ENCODE data around the gene FARP1. TPM values are rescaled to one million over a fixed set of nuclear protein-coding genes. Genes with fewer than 3 reads are reported as not detected.

FARP1 gene
- total RNA-seq, 1 donor from 2014 or later: 128 TPM

DNA sequence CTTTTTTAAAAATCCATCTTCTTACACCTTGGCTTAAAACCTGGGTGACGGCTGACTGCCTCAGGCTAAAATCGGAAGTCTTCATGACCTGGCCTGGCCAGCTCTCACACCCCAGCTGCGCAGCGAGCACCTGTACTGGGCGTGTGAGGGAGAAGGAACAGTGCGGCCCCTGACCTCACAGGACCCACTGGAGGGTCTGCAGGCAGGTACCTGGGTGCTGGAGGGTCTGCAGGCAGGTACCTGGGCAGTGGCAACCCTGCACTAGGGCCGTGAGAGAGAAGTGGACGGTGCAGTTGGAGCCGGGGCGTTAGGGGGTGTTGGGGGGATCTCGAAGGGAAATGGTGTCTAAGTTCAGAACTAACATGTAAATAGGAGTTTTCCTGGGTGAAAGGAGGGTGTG is 289.7 kb downstream of the FARP1 start:
- Histone ChIP-seq H2AFZ (ENCODE audit: low read depth, low read length) (no peak overlapping the region), H3K27me3 (ENCODE audit: insufficient read depth, low read length) (no peaks in the 10 kb centered on the region), H3K4me2 (ENCODE audit: low read length) (no peak overlapping the region), H4K20me1 (ENCODE audit: insufficient read depth, low read length) (peaks cover 16% of the 10 kb centered on the region), H3K79me2 (ENCODE audit: insufficient read depth, low read length) (no peaks in the 10 kb centered on the region), H3K4me1 (ENCODE audit: insufficient read depth, low read length) (peaks cover 8% of the 10 kb centered on the region), H3K9me3 (ENCODE audit: insufficient read depth, low read depth, low read length) (no peaks in the 10 kb centered on the region), H3K36me3 (ENCODE audit: insufficient read depth, low read length) (peaks cover 17% of the 10 kb centered on the region), H3K9ac (ENCODE audit: low read length) (no peak overlapping the region), H3K4me3 (ENCODE audit: insufficient read depth, low read depth, low read length) (no peak overlapping the region), H3K27ac (ENCODE audit: low read depth, low read length) (no peak overlapping the region)
- Mint-ChIP-seq H3K27me3 (ENCODE audit: low read depth, unreplicated experiment) (no peaks in the 10 kb centered on the region), H3K36me3 (ENCODE audit: low read depth, unreplicated experiment) (peaks cover 40% of the 10 kb centered on the region), H3K9me3 (ENCODE audit: unreplicated experiment) (no peaks in the 10 kb centered on the region), H3K27ac (ENCODE audit: unreplicated experiment) (no peak overlapping the region), H3K4me1 (ENCODE audit: low read depth, unreplicated experiment) (peaks cover 17% of the 10 kb centered on the region), H3K4me3 (ENCODE audit: unreplicated experiment) (no peak overlapping the region)
- TF ChIP-seq EZH2 (IDR thresholded peaks at IDR 0.05; ENCODE audit: insufficient read depth, low read length): no peak
- TF ChIP-seq, protein P1, sequence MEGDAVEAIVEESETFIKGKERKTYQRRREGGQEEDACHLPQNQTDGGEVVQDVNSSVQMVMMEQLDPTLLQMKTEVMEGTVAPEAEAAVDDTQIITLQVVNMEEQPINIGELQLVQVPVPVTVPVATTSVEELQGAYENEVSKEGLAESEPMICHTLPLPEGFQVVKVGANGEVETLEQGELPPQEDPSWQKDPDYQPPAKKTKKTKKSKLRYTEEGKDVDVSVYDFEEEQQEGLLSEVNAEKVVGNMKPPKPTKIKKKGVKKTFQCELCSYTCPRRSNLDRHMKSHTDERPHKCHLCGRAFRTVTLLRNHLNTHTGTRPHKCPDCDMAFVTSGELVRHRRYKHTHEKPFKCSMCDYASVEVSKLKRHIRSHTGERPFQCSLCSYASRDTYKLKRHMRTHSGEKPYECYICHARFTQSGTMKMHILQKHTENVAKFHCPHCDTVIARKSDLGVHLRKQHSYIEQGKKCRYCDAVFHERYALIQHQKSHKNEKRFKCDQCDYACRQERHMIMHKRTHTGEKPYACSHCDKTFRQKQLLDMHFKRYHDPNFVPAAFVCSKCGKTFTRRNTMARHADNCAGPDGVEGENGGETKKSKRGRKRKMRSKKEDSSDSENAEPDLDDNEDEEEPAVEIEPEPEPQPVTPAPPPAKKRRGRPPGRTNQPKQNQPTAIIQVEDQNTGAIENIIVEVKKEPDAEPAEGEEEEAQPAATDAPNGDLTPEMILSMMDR (IDR thresholded peaks at IDR 0.05; ENCODE audit: insufficient read depth, low read depth, low read length): no peak
- FAIRE-seq (no peak), DNase-seq (ENCODE audit: low read depth) (no peak)

DNA sequence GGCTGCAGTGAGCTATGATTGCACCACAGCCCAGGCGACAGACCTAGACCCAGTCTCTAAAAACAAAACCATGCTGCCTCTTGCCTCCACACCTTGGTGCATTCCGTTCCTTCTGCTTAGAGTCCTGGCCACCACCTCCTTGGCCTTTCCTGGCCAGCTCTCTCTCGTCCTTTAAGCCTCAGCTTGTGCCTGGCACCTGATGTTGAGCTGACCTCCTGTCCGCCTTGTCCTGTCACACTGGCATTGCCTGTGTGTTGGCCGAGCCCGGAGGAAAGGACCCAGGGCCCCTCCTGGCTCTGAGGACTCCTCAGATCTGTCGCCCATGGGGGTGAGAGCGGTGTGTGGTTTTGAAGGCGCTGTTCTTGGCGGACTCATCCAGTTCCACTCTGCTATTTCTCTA is 290.8 kb downstream of the FARP1 start:
- Histone ChIP-seq H3K9ac (ENCODE audit: low read length) (no peak overlapping the region), H3K4me1 (ENCODE audit: insufficient read depth, low read length) (peaks cover 5% of the 10 kb centered on the region), H2AFZ (ENCODE audit: low read depth, low read length) (no peak overlapping the region), H3K4me2 (ENCODE audit: low read length) (no peak overlapping the region), H4K20me1 (ENCODE audit: insufficient read depth, low read length) (peaks cover 13% of the 10 kb centered on the region), H3K4me3 (ENCODE audit: insufficient read depth, low read depth, low read length) (no peak overlapping the region), H3K79me2 (ENCODE audit: insufficient read depth, low read length) (no peaks in the 10 kb centered on the region), H3K9me3 (ENCODE audit: insufficient read depth, low read depth, low read length) (no peaks in the 10 kb centered on the region), H3K36me3 (ENCODE audit: insufficient read depth, low read length) (peaks cover 14% of the 10 kb centered on the region), H3K27me3 (ENCODE audit: insufficient read depth, low read length) (no peaks in the 10 kb centered on the region), H3K27ac (ENCODE audit: low read depth, low read length) (no peak overlapping the region)
- Mint-ChIP-seq H3K27ac (ENCODE audit: unreplicated experiment) (peak overlapping the region; percentile 47), H3K4me1 (ENCODE audit: low read depth, unreplicated experiment) (peaks cover 10% of the 10 kb centered on the region), H3K36me3 (ENCODE audit: low read depth, unreplicated experiment) (peaks cover 36% of the 10 kb centered on the region), H3K4me3 (ENCODE audit: unreplicated experiment) (no peak overlapping the region), H3K9me3 (ENCODE audit: unreplicated experiment) (no peaks in the 10 kb centered on the region), H3K27me3 (ENCODE audit: low read depth, unreplicated experiment) (no peaks in the 10 kb centered on the region)
- no peak for DNase-seq (ENCODE audit: low read depth)
- TF ChIP-seq EZH2 (IDR thresholded peaks at IDR 0.05; ENCODE audit: insufficient read depth, low read length): no peak
- FAIRE-seq: no peak

DNA sequence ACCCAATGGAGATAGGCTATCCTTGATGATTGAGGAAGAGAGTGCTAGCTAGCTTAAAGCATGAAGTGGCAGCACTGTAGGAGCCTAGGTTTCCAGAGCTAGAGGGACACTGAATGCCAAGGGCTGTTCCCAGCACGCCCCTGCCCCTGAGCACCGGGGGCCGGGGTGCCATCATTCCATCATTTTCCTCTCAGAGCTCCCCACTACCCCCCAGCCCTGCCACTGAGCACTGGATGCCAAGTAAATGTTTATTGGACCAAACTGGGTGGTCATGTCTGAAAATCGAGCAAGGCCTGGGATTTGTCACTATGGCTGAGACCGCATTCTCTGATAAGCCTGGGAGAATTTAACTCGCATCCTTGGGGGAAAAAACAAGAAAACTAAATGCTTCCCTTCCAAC is 291.2 kb downstream of the FARP1 start:
- Histone ChIP-seq H3K79me2 (ENCODE audit: insufficient read depth, low read length) (no peaks in the 10 kb centered on the region), H3K4me2 (ENCODE audit: low read length) (no peak overlapping the region), H3K4me1 (ENCODE audit: insufficient read depth, low read length) (peaks cover 2% of the 10 kb centered on the region), H3K9ac (ENCODE audit: low read length) (no peak overlapping the region), H4K20me1 (ENCODE audit: insufficient read depth, low read length) (peaks cover 13% of the 10 kb centered on the region), H3K4me3 (ENCODE audit: insufficient read depth, low read depth, low read length) (no peak overlapping the region), H3K27ac (ENCODE audit: low read depth, low read length) (no peak overlapping the region), H3K36me3 (ENCODE audit: insufficient read depth, low read length) (peaks cover 12% of the 10 kb centered on the region), H3K27me3 (ENCODE audit: insufficient read depth, low read length) (no peaks in the 10 kb centered on the region), H3K9me3 (ENCODE audit: insufficient read depth, low read depth, low read length) (no peaks in the 10 kb centered on the region), H2AFZ (ENCODE audit: low read depth, low read length) (no peak overlapping the region)
- H3K36me3 Mint-ChIP-seq (ENCODE audit: low read depth, unreplicated experiment): peaks cover 34% of the 10 kb centered on the region
- DNase-seq (ENCODE audit: low read depth): no peak
- no peaks in the 10 kb centered on the region for H3K27me3 Mint-ChIP-seq (ENCODE audit: low read depth, unreplicated experiment)
- no peak overlapping the region for H3K4me3 Mint-ChIP-seq (ENCODE audit: unreplicated experiment)
- FAIRE-seq: no peak
- no peaks in the 10 kb centered on the region for H3K9me3 Mint-ChIP-seq (ENCODE audit: unreplicated experiment)
- H3K27ac Mint-ChIP-seq (ENCODE audit: unreplicated experiment): peak overlapping the region; percentile 47
- H3K4me1 Mint-ChIP-seq (ENCODE audit: low read depth, unreplicated experiment): peaks cover 7% of the 10 kb centered on the region
- no peak for TF ChIP-seq EZH2 (IDR thresholded peaks at IDR 0.05; ENCODE audit: insufficient read depth, low read length)
- TF ChIP-seq, protein P1 (IDR thresholded peaks at IDR 0.05; ENCODE audit: insufficient read depth, low read depth, low read length): no peak

Measured in astrocyte (in vitro differentiated cells and primary cell).